NT2/D1 (cell line): ENCODE measurements around the gene TENM4.

Experiments used
- SUZ12 ChIP-seq: IDR thresholded peaks from 2 replicates; pipeline ENCODE4 v1.6.1; 2011; ENCODE audit not compliant: insufficient read length, insufficient read depth; ENCODE audit errors: extremely low read depth
- YY1 ChIP-seq: IDR thresholded peaks from 2 replicates; pipeline ENCODE4 v1.6.1; 2011; ENCODE audit not compliant: insufficient read length, insufficient read depth
- ZNF274 ChIP-seq: IDR thresholded peaks from 2 replicates; pipeline ENCODE4 v1.6.1; 2011; ENCODE audit warnings: mild to moderate bottlenecking, low read depth, low read length

- TF ChIP-seq YY1 (no peak), SUZ12 (no peak), ZNF274 (no peak)
These were observed 289.9 kb downstream of the TENM4 start for GRCh38 chr11:79150966-79151365.
